HG03280 (cell line): ENCODE data around the gene ZNF576.
"Not testable (repeated sequence)": the region's sequence is repeated elsewhere in the genome, so short reads cannot be mapped to it uniquely, and the experiment has no call there.

ENCODE experiments used
- ATAC-seq: cut with Tn5 transposase; IDR thresholded peaks from one replicate; pipeline ENCODE4 v1.9.1; 2021; ENCODE audit warnings: mild to moderate bottlenecking, moderate library complexity; ENCODE audit not compliant: unreplicated experiment

Gene ZNF576

GRCh38 chr19:43644181-43644580 is 47.8 kb downstream of the ZNF576 start:
- ATAC-seq, result no peak

DNA sequence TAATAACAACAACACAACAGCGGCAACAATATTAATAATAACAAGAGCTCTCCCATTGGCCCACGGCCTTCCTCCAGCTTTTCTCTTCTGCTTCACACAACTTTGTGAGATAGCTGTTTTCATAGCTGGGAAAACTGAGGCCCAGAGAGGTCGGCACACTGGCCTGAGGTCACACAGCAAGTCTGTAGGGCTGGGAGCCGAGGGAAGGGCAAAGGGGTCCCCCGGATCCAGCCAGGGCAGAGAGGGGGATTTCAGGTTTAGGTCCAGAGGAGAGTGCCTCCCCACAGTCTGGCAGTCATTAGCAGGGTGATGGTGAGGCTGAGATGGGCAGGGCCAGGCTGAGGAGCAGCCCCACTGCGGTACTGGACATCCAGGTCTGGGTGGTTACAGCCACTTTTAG is 52.2 kb downstream of the ZNF576 start:
- no peak for ATAC-seq

- no peak for ATAC-seq
Measured at GRCh38 chr19:43649514-43649913, 53.1 kb downstream of the ZNF576 start.

DNA sequence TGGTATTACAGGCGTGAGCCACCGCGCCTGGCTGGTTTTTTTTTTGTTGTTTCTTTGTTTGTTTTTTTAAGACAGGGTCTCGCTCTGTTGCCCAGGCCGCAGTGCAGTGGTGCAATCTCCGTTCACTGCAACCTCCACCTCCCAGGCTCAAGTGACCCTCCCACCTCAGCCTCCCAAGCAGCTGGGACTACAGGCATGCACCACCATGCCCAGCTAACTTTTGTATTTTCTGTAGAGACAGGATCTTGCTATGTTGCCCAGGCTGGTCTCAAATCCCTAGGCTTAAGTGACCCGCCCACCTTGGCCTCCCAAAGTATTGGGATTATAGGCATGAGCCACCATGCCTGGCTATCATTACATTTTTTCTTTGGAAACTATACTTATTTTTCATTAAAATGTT is 53.9 kb downstream of the ZNF576 start:
- not testable (repeated sequence) for ATAC-seq
